ENCODE data around the gene PTGR3.

Gene PTGR3

DNA sequence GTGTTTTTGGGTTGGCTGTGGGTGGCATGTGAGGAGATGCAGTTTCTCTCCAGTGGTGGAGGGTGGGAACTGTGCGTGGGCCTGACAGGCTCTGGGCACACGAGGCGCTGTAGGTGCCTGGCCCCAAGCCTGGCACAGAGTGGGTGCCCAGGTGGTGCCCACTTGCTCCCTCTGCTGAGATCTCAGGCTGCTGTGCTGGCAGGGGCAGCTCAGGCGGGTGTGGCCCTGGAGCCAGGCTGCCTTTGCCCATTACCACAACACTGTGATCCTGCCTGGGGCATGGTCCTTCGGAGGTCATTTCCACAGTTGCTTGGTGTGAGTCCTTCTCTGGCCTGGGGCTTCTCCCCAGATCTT lies 22.1 kb upstream of the PTGR3 start:
- H3K9me3 ChIP-seq (ENCODE audit: control insufficient read depth, insufficient read depth, low read length) = no peaks in the 10 kb centered on the region
- H3K9ac ChIP-seq (ENCODE audit: low read depth, low read length) = no peak overlapping the region
- H3K27ac ChIP-seq (ENCODE audit: low read depth, low read length) = no peak overlapping the region
- H3K36me3 ChIP-seq (ENCODE audit: control insufficient read depth, insufficient read depth, low read length) = no peaks in the 10 kb centered on the region
- no peaks in the 10 kb centered on the region for H3K4me1 ChIP-seq (ENCODE audit: control insufficient read depth, insufficient read depth, low read length)
- no peaks in the 10 kb centered on the region for H3K27me3 ChIP-seq (ENCODE audit: control insufficient read depth, insufficient read depth, low read length)
- H3K4me3 ChIP-seq (ENCODE audit: low read depth, low read length) = no peak overlapping the region

- Histone ChIP-seq H3K27ac (ENCODE audit: low read depth, low read length) (no peak overlapping the region), H3K9ac (ENCODE audit: low read depth, low read length) (no peak overlapping the region), H3K36me3 (ENCODE audit: control insufficient read depth, insufficient read depth, low read length) (no peaks in the 10 kb centered on the region), H3K4me1 (ENCODE audit: control insufficient read depth, insufficient read depth, low read length) (no peaks in the 10 kb centered on the region), H3K9me3 (ENCODE audit: control insufficient read depth, insufficient read depth, low read length) (no peaks in the 10 kb centered on the region), H3K4me3 (ENCODE audit: low read depth, low read length) (no peak overlapping the region), H3K27me3 (ENCODE audit: control insufficient read depth, insufficient read depth, low read length) (no peaks in the 10 kb centered on the region)
Measured at GRCh38 chr18:75230163-75231052, 21.5 kb upstream of the PTGR3 start.

GRCh38 chr18:75229437-75229836 lies 20.5 kb upstream of the PTGR3 start:
- Histone ChIP-seq H3K27ac (ENCODE audit: low read depth, low read length) (no peak overlapping the region), H3K36me3 (ENCODE audit: control insufficient read depth, insufficient read depth, low read length) (no peaks in the 10 kb centered on the region), H3K9ac (ENCODE audit: low read depth, low read length) (no peak overlapping the region), H3K27me3 (ENCODE audit: control insufficient read depth, insufficient read depth, low read length) (no peaks in the 10 kb centered on the region), H3K4me3 (ENCODE audit: low read depth, low read length) (no peak overlapping the region), H3K9me3 (ENCODE audit: control insufficient read depth, insufficient read depth, low read length) (no peaks in the 10 kb centered on the region), H3K4me1 (ENCODE audit: control insufficient read depth, insufficient read depth, low read length) (no peaks in the 10 kb centered on the region)

DNA sequence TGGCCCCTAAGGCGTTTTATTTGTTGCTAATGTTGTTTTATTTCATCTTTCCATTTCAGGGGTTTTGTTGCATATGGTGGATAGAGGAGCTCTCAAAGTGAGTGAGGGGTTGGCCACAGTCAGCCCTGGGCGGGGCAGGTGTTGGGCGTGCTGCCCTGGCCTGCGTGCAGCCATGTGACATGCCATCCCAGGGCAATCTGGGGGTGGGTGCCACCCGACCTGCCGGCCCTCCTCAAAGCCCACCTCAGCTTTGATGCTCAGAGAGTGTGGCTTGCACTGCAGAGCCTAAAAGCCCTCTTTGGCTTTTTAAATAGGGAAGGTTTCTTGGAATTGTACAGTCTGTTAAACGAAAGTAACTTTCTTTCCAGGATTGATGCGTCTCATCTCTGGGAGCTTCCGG lies 20.0 kb upstream of the PTGR3 start:
- no peaks in the 10 kb centered on the region for H3K4me1 ChIP-seq (ENCODE audit: control insufficient read depth, insufficient read depth, low read length)
- H3K36me3 ChIP-seq (ENCODE audit: control insufficient read depth, insufficient read depth, low read length) = no peaks in the 10 kb centered on the region
- H3K4me3 ChIP-seq (ENCODE audit: low read depth, low read length) = no peak overlapping the region
- H3K27ac ChIP-seq (ENCODE audit: low read depth, low read length) = no peak overlapping the region
- no peaks in the 10 kb centered on the region for H3K9me3 ChIP-seq (ENCODE audit: control insufficient read depth, insufficient read depth, low read length)
- no peak overlapping the region for H3K9ac ChIP-seq (ENCODE audit: low read depth, low read length)
- no peaks in the 10 kb centered on the region for H3K27me3 ChIP-seq (ENCODE audit: control insufficient read depth, insufficient read depth, low read length)

DNA sequence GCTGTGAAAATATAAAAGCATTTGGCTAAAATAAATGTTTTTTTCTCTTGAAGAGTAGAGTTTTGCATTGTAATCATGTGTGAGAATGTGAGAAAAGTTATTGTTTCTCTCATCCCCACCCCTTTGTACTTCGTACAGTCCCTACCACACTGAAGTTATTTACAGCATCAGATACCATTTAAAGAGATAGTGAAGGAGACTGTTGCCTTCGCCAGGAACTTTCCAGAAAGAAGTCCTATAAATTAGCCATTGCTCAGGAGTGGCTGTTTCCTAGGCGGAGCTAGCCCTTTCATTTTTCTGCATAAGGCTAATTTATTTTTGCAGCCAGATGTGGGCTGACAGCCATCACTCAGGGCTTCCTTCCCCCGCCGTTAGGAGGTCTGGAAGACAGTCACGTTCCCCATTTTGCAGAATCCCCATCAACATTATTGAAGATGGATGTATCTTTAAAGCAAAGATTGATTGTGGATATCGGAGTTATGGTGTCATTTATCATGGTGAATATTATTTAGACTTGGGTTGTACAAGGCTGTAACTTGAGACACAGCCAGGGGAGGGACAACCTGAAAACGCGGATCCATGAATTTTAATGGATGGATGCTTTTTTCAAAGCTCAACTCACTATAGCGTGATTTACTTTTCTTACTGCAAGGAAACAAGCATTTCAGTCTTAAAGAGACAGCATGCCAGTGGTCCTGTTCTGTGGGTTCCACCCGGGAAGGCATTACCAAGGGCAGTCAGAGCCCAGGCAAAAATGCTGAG lies 18.8 kb upstream of the PTGR3 start:
- no peak overlapping the region for H3K27ac ChIP-seq (ENCODE audit: low read depth, low read length)
- no peaks in the 10 kb centered on the region for H3K36me3 ChIP-seq (ENCODE audit: control insufficient read depth, insufficient read depth, low read length)
- no peaks in the 10 kb centered on the region for H3K9me3 ChIP-seq (ENCODE audit: control insufficient read depth, insufficient read depth, low read length)
- no peak overlapping the region for H3K9ac ChIP-seq (ENCODE audit: low read depth, low read length)
- no peaks in the 10 kb centered on the region for H3K27me3 ChIP-seq (ENCODE audit: control insufficient read depth, insufficient read depth, low read length)
- H3K4me3 ChIP-seq (ENCODE audit: low read depth, low read length) = no peak overlapping the region
- H3K4me1 ChIP-seq (ENCODE audit: control insufficient read depth, insufficient read depth, low read length) = no peaks in the 10 kb centered on the region

- no peaks in the 10 kb centered on the region for H3K27me3 ChIP-seq (ENCODE audit: control insufficient read depth, insufficient read depth, low read length)
- H3K4me1 ChIP-seq (ENCODE audit: control insufficient read depth, insufficient read depth, low read length) = no peaks in the 10 kb centered on the region
- H3K4me3 ChIP-seq (ENCODE audit: low read depth, low read length) = no peak overlapping the region
- no peaks in the 10 kb centered on the region for H3K9me3 ChIP-seq (ENCODE audit: control insufficient read depth, insufficient read depth, low read length)
- no peaks in the 10 kb centered on the region for H3K36me3 ChIP-seq (ENCODE audit: control insufficient read depth, insufficient read depth, low read length)
- H3K9ac ChIP-seq (ENCODE audit: low read depth, low read length) = no peak overlapping the region
- no peak overlapping the region for H3K27ac ChIP-seq (ENCODE audit: low read depth, low read length)
Measured at GRCh38 chr18:75226956-75227316, 18.0 kb upstream of the PTGR3 start.

DNA sequence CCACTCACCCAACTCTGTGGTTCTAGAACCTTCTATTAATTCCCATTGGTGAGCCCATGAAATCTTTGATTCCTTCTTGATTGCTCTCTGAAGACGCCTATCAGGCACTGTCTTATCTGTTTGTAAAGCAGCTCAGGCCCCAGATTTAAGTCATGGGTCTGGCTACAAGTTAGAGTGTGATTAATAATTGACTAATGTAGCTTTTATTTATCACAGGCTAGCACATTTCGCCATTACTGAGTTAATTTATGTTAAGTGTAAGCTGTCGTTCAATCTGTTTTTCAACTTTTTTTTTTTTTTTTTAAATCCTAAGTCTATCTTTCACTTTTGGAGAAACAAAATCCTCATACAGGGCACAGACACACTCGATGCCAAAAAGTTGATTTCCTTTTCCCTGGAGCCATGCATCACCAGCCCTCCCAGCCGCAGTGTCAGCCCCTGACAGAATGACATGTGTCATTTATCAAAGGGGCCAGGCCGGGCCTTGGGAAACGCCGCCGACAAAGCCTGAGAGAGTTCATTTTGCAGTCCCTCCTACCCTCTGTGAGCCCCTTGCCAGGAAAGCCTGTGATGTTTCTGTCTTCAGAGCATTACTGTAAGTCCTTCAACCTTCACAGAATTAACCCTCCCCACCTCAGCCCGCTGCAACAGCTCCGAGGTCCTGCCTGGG lies 17.5 kb upstream of the PTGR3 start:
- Histone ChIP-seq H3K9me3 (ENCODE audit: control insufficient read depth, insufficient read depth, low read length) (no peaks in the 10 kb centered on the region), H3K27me3 (ENCODE audit: control insufficient read depth, insufficient read depth, low read length) (no peaks in the 10 kb centered on the region), H3K4me3 (ENCODE audit: low read depth, low read length) (no peak overlapping the region), H3K4me1 (ENCODE audit: control insufficient read depth, insufficient read depth, low read length) (no peaks in the 10 kb centered on the region), H3K27ac (ENCODE audit: low read depth, low read length) (no peak overlapping the region), H3K36me3 (ENCODE audit: control insufficient read depth, insufficient read depth, low read length) (no peaks in the 10 kb centered on the region), H3K9ac (ENCODE audit: low read depth, low read length) (no peak overlapping the region)

DNA sequence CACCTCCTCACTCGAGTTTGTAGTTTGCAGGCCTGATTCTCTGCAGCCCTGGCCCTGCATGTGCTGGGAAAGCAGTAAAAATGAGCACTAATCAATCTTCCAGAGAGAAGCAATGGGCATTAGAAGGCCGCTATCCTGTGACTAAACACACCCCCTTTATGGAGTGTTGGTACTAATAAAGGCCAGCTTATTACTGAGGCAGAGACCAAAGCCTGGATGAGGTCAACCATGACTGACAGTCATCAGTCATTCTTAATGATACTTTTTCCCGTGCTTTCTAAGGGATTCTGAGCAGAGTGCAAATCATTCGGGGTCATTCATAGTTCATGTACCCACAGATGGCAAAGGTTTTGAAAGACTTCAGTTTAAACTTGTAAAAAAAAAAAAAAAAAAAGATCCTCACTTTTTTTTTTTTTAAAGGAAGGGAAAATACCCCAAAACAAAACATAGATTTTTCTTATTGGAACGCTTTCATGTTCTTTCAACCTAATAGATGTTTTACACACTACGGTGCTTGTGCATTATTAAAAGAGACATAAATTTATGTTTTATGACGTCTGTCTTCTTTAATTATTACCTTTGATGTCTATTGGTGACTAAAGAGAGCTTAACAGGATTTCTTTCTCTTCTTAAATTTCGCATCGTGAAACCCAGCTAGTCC lies 14.9 kb upstream of the PTGR3 start:
- no peaks in the 10 kb centered on the region for H3K4me1 ChIP-seq (ENCODE audit: control insufficient read depth, insufficient read depth, low read length)
- no peak overlapping the region for H3K9ac ChIP-seq (ENCODE audit: low read depth, low read length)
- no peaks in the 10 kb centered on the region for H3K36me3 ChIP-seq (ENCODE audit: control insufficient read depth, insufficient read depth, low read length)
- H3K9me3 ChIP-seq (ENCODE audit: control insufficient read depth, insufficient read depth, low read length) = no peaks in the 10 kb centered on the region
- H3K4me3 ChIP-seq (ENCODE audit: low read depth, low read length) = no peak overlapping the region
- no peak overlapping the region for H3K27ac ChIP-seq (ENCODE audit: low read depth, low read length)
- no peaks in the 10 kb centered on the region for H3K27me3 ChIP-seq (ENCODE audit: control insufficient read depth, insufficient read depth, low read length)

DNA sequence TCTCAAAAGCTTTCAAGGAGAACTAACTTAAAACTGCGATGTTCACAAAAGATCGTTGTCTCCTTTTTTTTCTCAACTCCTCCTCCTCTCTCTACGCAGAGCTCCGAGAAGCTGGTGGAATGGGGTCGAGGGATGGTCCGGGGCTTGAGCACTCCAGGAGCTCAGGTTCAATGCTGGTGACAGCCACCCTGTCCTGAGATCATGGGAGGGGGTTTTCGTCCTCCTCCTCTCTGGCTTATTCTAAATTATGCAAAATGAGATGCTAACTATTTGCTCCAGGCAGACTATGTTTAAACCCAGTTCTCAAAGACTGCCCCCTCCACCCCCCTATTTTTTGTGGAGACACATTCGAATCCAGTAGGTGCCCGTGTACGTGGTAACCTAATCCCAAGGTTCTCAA lies 13.5 kb upstream of the PTGR3 start:
- H3K27me3 ChIP-seq (ENCODE audit: control insufficient read depth, insufficient read depth, low read length) = no peaks in the 10 kb centered on the region
- no peaks in the 10 kb centered on the region for H3K4me1 ChIP-seq (ENCODE audit: control insufficient read depth, insufficient read depth, low read length)
- H3K9ac ChIP-seq (ENCODE audit: low read depth, low read length) = no peak overlapping the region
- no peak overlapping the region for H3K4me3 ChIP-seq (ENCODE audit: low read depth, low read length)
- H3K36me3 ChIP-seq (ENCODE audit: control insufficient read depth, insufficient read depth, low read length) = no peaks in the 10 kb centered on the region
- no peak overlapping the region for H3K27ac ChIP-seq (ENCODE audit: low read depth, low read length)
- H3K9me3 ChIP-seq (ENCODE audit: control insufficient read depth, insufficient read depth, low read length) = no peaks in the 10 kb centered on the region

GRCh38 chr18:75221897-75222296 lies 13.0 kb upstream of the PTGR3 start:
- no peaks in the 10 kb centered on the region for H3K36me3 ChIP-seq (ENCODE audit: control insufficient read depth, insufficient read depth, low read length)
- no peak overlapping the region for H3K4me3 ChIP-seq (ENCODE audit: low read depth, low read length)
- H3K27ac ChIP-seq (ENCODE audit: low read depth, low read length) = no peak overlapping the region
- no peaks in the 10 kb centered on the region for H3K27me3 ChIP-seq (ENCODE audit: control insufficient read depth, insufficient read depth, low read length)
- H3K9ac ChIP-seq (ENCODE audit: low read depth, low read length) = no peak overlapping the region
- H3K9me3 ChIP-seq (ENCODE audit: control insufficient read depth, insufficient read depth, low read length) = no peaks in the 10 kb centered on the region
- no peaks in the 10 kb centered on the region for H3K4me1 ChIP-seq (ENCODE audit: control insufficient read depth, insufficient read depth, low read length)

Data from HUES48 (cell line).